DMS79 treated with DMSO at 0.1 percent for 48 hours (cell line): ENCODE results near the gene TAS2R50.
"Not testable (repeated sequence)": the region's sequence is repeated elsewhere in the genome, so short reads cannot be mapped to it uniquely, and the experiment has no call there.

Experiments used
- DNase-seq: peaks from one replicate; lab custom pipeline; 2025; lab: John Stamatoyannopoulos, UW

Gene TAS2R50, protein sequence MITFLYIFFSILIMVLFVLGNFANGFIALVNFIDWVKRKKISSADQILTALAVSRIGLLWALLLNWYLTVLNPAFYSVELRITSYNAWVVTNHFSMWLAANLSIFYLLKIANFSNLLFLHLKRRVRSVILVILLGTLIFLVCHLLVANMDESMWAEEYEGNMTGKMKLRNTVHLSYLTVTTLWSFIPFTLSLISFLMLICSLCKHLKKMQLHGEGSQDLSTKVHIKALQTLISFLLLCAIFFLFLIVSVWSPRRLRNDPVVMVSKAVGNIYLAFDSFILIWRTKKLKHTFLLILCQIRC

DNA sequence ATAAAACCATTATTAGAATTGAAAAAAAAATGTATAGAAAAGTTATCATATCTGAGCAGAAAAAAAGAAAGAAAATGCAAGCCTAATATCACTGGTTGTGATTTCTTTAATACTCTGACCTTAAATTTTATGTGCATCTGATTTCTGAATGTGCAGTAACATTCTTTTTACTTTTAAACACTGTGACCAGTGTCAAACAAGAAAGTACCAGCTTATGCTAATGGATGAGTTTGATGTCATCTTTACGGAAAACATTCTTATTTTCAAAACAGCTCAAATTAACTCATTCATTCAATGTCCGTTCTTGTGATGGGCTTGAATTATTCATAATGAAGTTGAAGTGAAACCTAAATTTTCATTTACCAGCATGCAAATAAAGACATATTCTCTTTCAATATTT lies at the start of gene TAS2R50:
TAS2R50 (minus strand) TSS at position 101 of the 400 bp plus-strand sequence; CDS start at position 49, 52 bp downstream.
- DNase-seq: no peak

DNA sequence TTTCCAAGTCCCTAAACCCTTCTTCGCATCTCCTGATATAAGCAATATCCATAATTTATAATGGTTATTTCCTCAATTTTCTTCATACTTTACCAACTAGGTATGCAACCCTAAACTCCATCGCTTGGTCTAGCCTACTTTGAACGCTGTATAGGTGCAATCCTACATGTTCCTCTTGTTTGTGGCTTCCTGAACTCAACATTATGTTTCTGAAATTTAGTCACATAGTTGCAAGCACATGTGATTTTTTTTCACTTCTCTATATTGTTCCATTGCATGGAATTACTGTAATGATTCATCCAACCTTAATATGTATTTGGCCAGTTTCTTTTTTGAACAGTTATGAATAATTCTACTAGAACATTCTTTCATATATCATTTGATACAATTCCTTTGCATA lies 47.2 kb upstream of the TAS2R50 start:
- not testable (repeated sequence) for DNase-seq

DNA sequence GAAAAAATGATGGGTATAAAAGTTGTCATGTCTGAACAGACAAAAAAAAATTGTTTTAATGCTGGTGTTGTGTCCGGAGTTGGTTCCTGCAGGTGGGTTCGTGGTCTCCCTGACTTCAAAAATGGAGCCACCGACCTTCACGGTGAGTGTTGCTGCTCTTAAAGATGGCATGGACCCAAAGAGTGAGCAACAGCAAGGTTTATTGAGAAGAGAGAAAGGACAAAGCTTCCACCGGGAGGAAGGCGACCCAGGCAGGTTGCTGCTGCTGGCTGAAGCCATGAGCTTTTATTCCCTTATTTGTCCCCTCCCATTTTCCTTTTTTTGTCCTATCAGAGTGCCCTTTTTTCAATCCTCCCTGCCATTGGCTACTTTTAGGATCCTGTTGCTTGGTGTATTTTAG lies 44.6 kb upstream of the TAS2R50 start, which contains the start of gene TAS2R31:
TAS2R31 (minus strand) TSS at position 101 of the 400 bp plus-strand sequence; CDS start at position 29, 72 bp downstream.
- no peak for DNase-seq

DNA sequence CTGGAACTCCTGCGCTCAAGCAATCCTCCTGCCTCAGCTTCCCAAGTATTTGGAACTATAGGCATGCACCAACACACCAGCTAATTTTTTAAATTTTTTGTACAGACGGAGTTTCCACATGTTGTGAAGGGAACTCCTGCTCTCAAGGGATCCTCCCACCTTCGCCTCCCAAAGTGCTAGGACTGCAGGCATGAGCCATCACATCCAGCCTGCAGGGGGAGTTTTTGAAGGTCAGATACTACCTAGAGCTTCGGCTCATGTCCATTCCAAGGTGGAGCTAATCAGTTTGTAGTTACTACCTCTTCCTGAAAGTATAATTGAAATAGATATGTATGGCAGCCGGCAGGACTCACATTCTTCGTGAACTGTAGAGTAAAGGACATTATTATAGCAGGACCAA lies 39.4 kb upstream of the TAS2R50 start:
- DNase-seq: no peak

DNA sequence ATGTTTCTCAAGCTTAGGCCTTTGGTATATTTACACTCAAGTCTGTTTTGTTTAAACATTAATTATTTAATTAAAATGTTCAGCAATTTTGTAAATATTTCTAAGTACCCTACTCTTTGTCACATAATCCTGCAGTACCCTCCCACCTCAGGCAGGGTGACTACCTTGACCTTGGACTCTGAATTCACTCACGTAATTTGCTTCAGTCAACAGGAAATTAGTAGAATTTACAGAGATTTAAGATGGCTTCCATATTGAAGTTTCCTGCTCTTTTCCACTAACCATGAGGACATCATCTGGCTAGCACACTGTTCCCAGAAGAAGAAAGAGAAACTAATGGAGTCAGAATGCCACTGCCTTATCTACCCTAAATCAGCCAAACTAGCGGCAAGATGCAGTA lies 36.7 kb upstream of the TAS2R50 start:
- no peak for DNase-seq

DNA sequence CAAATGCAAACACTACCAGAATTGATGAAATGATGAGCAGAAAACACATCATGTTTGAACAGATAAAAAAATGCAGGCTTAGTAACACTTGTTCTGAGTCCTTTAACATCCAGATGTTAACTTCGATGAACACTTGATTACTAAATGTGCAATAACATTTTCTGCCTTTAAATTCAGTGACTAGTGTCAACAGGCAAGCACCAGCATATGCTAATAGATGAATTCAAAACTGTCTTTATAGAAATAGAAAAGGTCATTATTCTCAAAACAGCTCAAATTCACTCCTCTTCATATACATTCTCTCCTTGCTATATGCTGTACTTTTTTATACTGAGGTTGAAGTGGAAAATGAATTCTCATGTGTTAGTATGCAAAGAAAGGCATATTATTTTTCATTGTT lies 35.8 kb upstream of the TAS2R50 start, which contains the start of gene TAS2R19:
TAS2R19 (minus strand) TSS at position 101 of the 400 bp plus-strand sequence; CDS start at position 52, 49 bp downstream.
- DNase-seq: no peak

DNA sequence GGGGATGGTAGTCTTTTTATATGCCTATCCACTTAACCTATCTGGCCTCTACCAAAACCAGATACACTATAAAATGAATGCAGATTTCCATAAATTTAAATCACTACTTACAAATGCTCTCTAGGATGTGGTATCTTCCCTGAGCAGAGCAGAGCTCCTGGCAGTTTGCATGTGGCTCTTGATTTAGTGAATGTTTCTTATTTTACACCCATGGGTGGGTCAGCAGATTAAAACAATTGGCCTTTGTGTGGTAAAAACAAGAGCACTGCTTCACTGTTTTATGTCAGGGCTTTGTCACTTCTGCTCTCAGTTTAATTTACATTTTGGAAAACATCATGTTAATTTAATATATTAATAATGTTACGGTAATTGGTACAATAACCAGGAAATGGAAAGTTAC lies 30.2 kb upstream of the TAS2R50 start:
- no peak for DNase-seq

DNA sequence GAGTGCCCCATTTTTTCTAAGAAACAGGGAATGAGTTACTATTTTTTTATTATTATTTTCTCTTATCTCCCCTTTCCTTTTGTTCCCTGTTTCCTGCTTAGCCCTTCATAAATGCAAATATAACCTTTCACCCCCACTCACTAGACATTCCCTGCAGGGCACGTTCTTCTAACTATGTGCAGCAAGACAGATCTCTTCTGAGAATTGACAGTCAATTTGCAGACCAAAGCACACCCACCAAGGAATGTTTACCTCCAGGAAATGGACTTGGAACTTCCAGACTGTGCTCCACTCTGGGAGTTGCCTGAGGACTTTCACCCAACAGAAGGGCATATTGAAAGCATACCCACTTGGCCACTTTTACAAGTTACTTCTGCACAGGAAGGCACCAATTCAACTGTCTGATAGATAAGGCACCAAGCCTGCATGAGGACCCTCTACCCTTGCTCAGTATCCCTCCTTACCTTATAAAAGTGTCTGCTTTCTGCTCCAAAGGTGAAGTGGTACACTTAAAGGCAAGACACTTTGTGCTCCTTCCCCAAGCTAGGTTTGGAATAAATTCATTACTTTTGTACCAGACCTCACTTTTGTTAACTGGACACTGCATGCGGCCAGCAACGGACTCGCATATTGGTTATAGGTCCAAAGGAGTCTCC lies 29.2 kb upstream of the TAS2R50 start:
- DNase-seq: no peak

DNA sequence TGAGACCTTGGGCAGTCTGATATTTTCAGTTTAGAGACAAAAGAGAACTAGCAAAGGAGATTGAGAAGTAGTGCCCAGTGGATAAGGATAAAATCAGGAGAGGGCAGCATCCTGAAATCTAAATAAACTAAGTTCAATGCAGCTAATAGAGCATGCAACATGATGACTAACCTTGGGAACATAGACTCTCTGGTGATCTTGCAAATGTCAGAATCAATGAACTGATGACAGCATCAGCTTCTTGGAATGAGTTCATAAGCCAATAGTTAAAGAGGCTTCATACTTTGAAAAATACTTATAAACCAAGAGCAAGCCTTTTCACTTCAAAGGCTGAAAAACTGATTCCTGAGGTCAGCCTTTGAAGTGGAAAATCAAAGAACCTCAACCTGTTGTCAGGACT lies 27.5 kb upstream of the TAS2R50 start:
- no peak for DNase-seq

DNA sequence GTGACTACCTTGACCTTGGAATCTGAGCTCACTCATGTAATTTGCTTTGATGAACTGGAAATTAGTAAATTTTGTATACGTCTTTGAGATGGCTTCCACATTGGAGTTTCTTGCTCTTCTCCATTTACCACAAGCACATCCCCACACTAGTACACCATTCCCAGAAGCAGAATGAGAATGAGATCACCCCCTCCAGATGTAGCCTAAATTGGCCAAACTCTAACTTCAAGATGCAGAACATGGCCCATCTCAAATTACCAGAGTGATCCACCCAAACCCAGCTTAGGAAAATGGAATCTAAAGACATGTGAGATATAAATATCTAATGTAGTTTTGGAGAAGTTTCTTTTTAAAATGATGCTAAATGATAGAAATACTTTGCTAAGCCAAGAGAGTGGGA lies 20.9 kb upstream of the TAS2R50 start:
- no peak for DNase-seq

DNA sequence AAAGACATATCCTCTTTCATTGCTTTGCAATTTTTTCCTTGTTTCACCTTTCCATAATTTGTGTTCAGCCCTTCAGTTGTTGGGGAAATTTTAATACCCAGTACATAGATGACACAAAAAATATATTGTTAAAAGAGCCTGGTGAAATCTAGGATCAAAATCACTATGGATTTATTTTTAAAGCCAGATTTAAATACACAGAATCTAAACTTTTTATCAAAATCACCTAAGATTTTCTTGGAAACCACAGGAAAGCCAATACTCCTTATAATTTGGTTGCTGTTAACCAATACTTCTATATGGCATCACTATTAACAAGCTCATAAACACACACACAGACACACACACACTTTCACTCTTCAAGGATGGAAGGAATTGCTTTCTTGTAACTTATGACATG lies 11.5 kb upstream of the TAS2R50 start, which contains the start of gene TAS2R20:
TAS2R20 (minus strand) TSS at position 101 of the 400 bp plus-strand sequence. CDS start 429 bp downstream, outside the sequence.
- no peak for DNase-seq

DNA sequence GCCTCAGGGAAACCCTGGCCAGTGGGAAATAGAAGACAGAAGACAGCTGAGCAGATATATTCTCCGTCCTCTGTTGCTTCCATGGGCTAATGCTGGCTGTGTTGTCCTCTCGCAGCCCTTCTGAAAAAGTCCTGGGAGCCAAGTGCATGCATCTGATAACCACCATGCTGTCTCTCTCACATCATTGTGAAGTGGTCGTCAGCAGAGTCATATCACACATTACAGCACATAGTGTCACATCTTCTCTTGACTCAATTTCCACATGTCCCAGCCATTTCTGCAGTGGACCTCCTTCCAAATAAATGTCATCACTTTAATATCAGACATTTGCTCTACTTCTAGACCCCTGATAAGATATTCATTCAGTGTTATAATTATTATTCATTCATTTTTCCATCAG lies 7.6 kb upstream of the TAS2R50 start:
- no peak for DNase-seq

DNA sequence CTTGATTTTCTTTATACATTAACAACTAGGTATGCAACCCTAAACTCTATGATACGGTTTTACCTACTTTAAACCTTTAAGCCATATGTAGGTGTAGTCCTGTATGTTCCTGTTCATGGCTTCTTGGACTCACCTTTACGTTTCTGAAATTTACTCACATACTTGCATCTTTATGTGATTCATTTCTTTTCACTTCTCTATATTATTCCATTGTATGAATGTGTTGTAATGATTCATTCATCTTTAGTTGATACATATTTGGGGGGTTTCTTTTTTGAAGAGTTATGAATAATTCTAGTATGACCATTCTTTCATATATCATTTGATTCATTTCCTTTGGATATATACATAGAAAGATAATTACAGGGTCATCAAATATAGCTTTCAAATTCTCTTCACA lies 2.4 kb upstream of the TAS2R50 start:
- DNase-seq: no peak

DNA sequence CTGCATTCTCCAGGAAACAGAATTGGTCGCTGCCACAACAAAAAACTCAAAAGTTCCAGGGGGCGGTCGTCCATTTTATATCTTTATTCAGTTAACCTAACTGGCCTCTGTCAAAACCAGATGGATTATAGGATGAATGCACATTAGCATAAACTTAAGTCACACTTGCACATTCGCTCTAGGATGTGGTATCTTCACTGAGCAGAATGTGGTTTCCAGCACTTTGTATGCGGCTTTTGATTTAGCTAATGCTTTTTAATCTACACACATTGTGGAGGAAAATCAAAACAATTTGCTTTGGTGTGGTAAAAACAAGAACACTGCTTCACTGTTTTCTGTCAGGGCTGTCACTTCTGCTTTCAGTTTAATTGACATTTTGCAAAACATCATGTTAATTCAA lies 4.5 kb downstream of the TAS2R50 start:
- DNase-seq: no peak

DNA sequence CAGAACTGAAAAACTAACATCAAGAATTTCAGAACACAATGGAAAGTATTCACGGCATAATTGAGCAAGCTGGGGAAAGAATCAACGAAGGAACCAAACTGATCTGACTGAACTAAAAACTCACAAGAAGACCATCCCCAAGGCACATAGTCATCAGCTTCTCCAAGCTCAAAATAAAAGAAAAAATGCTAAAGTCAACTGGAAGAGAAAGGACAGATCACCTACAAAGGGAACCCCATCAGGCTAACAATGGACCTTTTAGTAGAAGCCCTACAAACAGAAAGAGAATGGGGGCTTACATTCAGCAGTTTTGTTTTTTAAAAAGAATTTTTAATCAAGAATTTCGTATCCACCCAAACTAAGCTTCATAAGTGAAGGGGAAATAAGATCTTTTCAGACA lies 11.7 kb downstream of the TAS2R50 start:
- DNase-seq: no peak

DNA sequence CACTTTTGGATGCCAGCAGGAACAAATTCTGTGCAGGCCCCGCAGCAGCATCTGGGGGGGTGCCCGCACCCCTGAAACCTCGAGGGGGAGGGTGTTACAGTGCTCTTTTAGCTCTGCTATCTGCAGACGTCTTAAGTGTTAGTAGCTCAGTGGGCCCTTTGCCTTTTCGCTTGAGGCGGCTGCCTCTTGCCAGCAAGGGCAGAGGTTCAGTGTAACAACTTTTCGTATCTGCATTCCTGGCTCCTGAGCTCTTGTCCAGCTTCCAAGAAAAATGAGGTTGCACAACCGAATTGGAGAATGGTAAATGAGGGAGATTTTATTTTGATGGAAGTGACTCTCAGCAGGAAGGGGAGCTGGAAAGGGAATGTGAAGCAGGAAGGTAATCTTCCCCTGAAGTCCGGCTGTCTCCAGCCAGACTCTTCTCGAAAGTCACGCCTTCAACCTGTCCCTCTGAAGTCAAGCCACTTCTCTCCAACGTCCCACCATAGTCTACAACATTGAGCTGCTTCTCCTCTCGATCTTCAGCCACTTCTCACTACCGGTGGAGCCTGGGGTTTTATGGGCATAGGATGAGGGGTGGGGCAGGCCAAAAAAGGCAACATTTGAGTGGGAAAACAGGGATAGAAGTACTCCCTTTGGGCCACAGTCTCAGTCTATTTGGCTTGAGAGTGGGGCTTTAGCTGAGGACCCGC lies 17.8 kb downstream of the TAS2R50 start:
- DNase-seq: no peak

DNA sequence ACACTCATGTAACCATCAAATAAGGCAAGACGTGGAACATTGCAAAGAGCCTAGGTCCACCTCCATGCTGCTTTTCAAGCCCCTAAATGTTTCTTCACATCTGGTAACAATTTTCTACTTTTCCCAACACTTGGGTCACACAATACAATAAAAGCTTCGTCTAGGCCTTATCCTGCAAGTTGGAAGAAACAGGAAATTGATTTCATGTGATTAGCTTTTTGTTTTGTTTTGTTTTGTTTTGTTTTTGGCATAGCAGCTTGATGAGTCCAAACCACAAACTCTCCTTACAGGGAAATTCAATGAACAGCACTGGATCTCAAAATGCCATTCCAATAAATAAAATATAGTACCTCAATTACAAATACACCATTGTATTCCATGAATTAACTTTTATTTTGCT lies 19.3 kb downstream of the TAS2R50 start:
- DNase-seq: no peak

DNA sequence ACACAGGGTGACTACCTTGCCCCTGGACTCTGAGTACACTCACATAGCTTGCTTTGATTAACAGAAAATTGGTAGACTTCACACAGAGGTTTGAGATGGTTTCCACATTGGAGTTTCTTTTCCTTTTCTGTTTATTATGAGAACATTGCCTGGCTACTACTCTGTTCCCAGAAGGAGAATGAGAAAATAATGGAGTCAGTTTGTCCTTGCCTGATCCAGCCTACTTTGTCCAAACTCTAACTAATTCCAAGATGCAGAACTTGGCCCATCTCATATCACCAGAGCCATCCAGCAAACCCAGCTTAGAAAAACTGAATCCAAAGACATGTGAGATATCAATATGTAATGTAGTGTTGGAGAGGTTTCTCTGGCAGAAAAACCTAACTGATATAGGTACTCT lies 20.4 kb downstream of the TAS2R50 start:
- no peak for DNase-seq

DNA sequence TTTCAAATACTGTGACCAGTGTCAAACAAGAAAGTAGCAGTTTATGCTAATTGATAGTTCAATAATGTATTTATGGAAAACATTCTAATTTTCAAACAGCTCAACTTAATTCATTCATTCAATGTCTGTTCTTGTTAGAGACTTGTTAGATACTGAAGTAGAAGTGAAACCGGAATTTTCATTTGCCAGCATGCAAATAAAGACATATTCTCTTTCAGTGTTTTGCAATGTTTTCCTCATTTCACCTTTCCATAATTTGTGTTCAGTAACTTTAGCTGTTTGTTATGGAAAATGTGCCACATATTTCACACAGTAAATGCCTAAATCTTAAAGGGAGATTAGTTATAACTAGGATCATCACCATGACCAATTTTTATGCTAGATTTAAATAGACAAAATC lies 21.2 kb downstream of the TAS2R50 start:
- no peak for DNase-seq

DNA sequence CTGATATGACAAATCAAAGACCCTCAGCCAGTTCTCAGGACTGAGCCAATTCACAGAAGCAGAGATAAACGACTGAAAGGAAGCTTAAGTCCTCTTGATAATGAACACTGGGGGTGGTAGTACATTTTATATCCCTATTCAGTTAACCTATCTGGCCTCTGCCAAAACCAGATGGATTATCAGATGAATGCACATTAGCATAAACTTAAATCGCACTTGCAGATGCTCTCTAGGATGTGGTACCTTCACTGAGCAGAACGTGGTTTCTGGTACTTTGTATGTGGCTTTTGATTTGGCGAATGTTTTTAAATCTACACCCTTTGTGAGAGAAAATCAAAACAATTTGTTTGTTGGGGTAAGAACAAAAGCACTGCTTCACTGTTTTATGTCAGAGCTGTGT lies 26.5 kb downstream of the TAS2R50 start:
- DNase-seq: no peak

DNA sequence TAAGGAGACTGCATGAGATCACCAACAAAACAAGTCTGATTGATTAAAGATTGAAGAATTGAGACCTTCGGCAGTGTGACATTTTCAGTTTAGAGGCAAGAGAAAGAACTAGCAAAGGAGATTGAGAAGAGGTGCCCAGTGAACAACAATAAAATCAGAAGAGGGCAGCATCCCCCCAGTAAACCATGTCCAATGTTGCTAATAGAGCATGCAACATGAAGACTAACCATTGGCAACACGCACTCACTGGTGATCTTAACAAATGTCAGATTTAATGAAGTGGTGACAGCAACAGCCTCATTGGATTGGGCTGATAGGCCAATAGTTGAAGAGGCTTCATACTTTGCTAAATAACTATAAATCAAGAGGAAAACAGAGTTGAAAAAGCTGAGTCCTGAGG lies 26.9 kb downstream of the TAS2R50 start:
- DNase-seq: no peak

DNA sequence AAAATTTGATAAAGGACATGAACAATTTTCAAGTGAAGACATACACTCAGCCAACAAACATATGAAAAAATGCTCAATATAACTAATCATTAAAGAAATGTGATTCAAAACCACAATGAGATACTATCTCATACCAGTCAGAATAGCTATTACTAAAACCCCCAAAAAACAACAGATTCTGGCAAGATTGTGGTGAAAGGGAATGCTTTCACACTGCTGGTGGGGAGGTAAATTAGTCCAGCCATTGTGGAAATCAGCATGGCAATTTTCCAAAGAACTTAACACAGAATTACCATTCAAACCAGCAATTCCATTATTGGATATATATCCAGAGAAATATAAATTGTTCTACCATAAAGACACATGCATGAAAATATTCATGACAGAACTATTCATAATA lies 29.0 kb downstream of the TAS2R50 start:
- DNase-seq: no peak

DNA sequence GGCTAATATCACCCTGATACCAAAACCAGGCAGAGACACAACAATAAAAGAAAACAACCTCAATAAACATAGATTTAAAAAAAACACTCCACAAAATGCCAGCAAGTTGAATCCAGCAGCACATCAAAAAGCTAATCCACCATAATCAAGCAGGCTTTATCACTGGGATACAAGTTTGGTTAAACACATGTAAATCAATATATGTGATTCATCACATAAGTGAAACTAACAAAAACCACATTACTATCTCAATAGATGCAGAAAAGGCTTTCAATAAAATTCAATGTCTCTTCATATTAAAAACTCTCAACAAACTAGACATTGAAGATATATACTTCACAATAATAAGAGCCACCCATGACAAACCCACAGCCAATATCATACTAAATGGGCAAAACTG lies 30.6 kb downstream of the TAS2R50 start:
- DNase-seq: no peak
